Vagina (tissue), 2 donors: ENCODE measurements around the gene ST3GAL5.

Experiments
- POLR2A ChIP-seq, 2 donors: fragments of 450-650 bp; IDR thresholded peaks; one replicate each; pipeline ENCODE4 v1.6.1; 2017; ENCODE audit warnings: antibody characterized with exemption in 2 of 2, mild to moderate bottlenecking in 2 of 2, moderate library complexity in 2 of 2
- TF ChIP-seq, protein P1 (sequence below), 3 experiments: fragments of 450-650 bp in 2 of 3; fragments of 200-600 bp in 1 of 3; sonication (generic) in 1 of 3; IDR thresholded peaks; one replicate each; pipeline ENCODE4 v1.5.1; 2017 to 2019; ENCODE audit warnings: antibody characterized with exemption in 3 of 3, mild to moderate bottlenecking in 2 of 3, moderate library complexity in 2 of 3

DNA sequence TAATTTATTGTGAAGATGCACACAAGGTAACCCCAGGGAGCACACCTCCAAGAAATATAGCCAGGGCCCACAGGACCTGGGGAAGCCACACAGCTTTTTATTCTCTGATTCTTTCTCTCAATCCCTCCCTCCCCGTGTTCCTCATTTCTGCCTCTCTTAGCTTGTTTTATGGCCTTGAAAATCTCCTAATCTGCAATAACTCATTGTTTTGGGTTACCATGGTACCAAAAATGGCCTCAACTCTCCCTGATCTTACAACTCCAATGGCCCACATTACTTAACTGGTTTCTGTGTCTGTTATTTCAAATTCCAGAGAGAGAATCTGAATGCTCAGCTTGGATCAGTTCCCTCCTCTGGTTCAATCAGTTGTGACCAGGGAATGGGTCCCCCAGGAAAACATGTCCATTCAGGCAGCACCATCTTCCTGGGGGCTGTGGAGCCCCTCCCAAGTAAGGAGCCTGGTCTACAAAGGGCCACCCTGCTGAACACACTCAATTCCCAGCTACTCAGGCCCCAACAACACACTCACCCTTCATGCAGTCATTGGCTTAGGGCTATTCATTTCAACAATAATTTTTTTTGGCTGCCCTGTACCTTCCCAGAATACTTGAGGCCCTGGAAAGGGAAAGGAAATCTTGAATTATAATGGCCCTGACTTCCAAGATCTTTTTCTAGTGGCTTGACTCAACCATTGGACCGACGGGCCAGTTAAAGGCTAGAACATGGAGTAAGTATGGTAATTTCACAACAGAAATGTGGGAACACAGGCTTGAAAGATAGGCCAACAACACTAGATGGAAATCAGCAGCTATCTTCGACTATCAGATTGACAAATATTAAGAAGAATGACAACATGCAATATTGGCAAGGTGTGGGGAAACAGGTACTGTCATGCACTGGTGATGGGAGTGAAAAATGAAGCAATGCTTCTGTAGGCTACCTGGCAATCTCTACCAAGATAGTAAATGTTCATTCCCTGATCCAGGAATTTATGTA lies 41.6 kb upstream of the ST3GAL5 start:
- no peak for TF ChIP-seq POLR2A (IDR thresholded peaks at IDR 0.05)
- TF ChIP-seq, protein P1, sequence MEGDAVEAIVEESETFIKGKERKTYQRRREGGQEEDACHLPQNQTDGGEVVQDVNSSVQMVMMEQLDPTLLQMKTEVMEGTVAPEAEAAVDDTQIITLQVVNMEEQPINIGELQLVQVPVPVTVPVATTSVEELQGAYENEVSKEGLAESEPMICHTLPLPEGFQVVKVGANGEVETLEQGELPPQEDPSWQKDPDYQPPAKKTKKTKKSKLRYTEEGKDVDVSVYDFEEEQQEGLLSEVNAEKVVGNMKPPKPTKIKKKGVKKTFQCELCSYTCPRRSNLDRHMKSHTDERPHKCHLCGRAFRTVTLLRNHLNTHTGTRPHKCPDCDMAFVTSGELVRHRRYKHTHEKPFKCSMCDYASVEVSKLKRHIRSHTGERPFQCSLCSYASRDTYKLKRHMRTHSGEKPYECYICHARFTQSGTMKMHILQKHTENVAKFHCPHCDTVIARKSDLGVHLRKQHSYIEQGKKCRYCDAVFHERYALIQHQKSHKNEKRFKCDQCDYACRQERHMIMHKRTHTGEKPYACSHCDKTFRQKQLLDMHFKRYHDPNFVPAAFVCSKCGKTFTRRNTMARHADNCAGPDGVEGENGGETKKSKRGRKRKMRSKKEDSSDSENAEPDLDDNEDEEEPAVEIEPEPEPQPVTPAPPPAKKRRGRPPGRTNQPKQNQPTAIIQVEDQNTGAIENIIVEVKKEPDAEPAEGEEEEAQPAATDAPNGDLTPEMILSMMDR (IDR thresholded peaks at IDR 0.05) = no peak
